H1 (cell line): ENCODE results near the gene FLT1. TPM values are rescaled to one million over a fixed set of nuclear protein-coding genes. Genes with fewer than 3 reads are reported as not detected.
A peak's percentile ranks its signal among the peaks of the same experiment; 100 is the strongest.

ENCODE experiments used
- CTCF ChIA-PET: fragments of 300-600 bp; sonication (Branson Sonifier 250); formaldehyde crosslinking; loops from one replicate; lab custom pipeline; 2021; ENCODE audit not compliant: partially characterized antibody; lab: Charles Lee
- POLR2A ChIA-PET: fragments of 300-600 bp; sonication (Branson Sonifier 250); formaldehyde crosslinking; loops from one replicate; lab custom pipeline; 2021; ENCODE audit warnings: inconsistent platforms; ENCODE audit not compliant: partially characterized antibody; lab: Charles Lee
- DNase-seq, 2 experiments: peaks; one replicate each; pipeline versions ENCODE4 v3.0.0 to v3.0.0-alpha.2; 2010 to 2022; ENCODE audit warnings: low spot score in 2 of 2, low read depth in 1 of 2, mixed read lengths in 1 of 2
- FAIRE-seq: peaks from 2 replicates; lab custom pipeline; 2011; peaks lifted over from hg19 to GRCh38; lab: Jason Lieb, UNC
- H2AFZ ChIP-seq: 2 replicates; pipeline ENCODE4 v1.8.1; 2012; ENCODE audit warnings: low read length, inconsistent platforms
- H2AK5ac ChIP-seq: 2 replicates; pipeline ENCODE4 v1.6.1; 2013; ENCODE audit warnings: low read depth, low read length
- H2BK120ac ChIP-seq: replicated peaks from 2 replicates; pipeline ENCODE3; 2013; ENCODE audit warnings: low read depth, low read length, inconsistent platforms
- H2BK12ac ChIP-seq: 2 replicates; pipeline ENCODE4 v1.6.1; 2013; ENCODE audit warnings: low read depth, low read length
- H2BK15ac ChIP-seq: 2 replicates; pipeline ENCODE4 v1.6.1; 2013; ENCODE audit warnings: low read length
- H2BK20ac ChIP-seq: 2 replicates; pipeline ENCODE4 v1.6.1; 2013; ENCODE audit warnings: low read length
- H2BK5ac ChIP-seq: 2 replicates; pipeline ENCODE4 v1.6.1; 2013; ENCODE audit warnings: low read depth, low read length
- H3K14ac ChIP-seq: 2 replicates; pipeline ENCODE4 v1.6.1; 2013; ENCODE audit warnings: inconsistent platforms; ENCODE audit not compliant: insufficient read length
- H3K18ac ChIP-seq: 2 replicates; pipeline ENCODE4 v1.6.1; 2013; ENCODE audit warnings: low read length; ENCODE audit errors: extremely low read depth
- H3K23ac ChIP-seq: 2 replicates; pipeline ENCODE4 v1.6.1; 2013; ENCODE audit warnings: inconsistent platforms; ENCODE audit not compliant: insufficient read length
- H3K23me2 ChIP-seq: 2 replicates; pipeline ENCODE4 v1.6.1; 2013; ENCODE audit warnings: low read depth, low read length
- H3K27ac ChIP-seq: 2 replicates; pipeline ENCODE4 v1.6.1; 2011; ENCODE audit warnings: low read depth, low read length, inconsistent platforms
- H3K27me3 ChIP-seq, 4 experiments: replicated peaks in 1 of 4; 1 replicate in 1 of 4; 2 replicates in 3 of 4; pipeline versions ENCODE4 v1.6.1 to v1.8.1; 2011 to 2013; ENCODE audit warnings: low read length in 3 of 4, mild to moderate bottlenecking in 3 of 4, inconsistent platforms in 2 of 4, mixed read lengths in 2 of 4, moderate library complexity in 1 of 4; ENCODE audit not compliant: control insufficient read depth in 3 of 4, insufficient read depth in 3 of 4; ENCODE audit errors: extremely low read depth in 1 of 4
- H3K36me3 ChIP-seq, 4 experiments: 2 replicates each; pipeline versions ENCODE4 v1.6.1 to v1.8.1; 2011 to 2013; ENCODE audit warnings: mild to moderate bottlenecking in 4 of 4, low read length in 3 of 4, moderate library complexity in 2 of 4, control low read depth in 1 of 4, inconsistent platforms in 1 of 4; ENCODE audit not compliant: insufficient read depth in 4 of 4, control insufficient read depth in 2 of 4
- H3K4ac ChIP-seq: replicated peaks from 2 replicates; pipeline ENCODE3; 2013; ENCODE audit warnings: low read length, low read depth, mixed read lengths, inconsistent platforms; ENCODE audit not compliant: insufficient read length
- H3K4me1 ChIP-seq, 4 experiments: replicated peaks in 1 of 4; 1 replicate in 1 of 4; 2 replicates in 3 of 4; pipeline versions ENCODE4 v1.6.1 to v1.8.1; 2011 to 2013; ENCODE audit warnings: low read length in 3 of 4, inconsistent platforms in 2 of 4, mixed read lengths in 1 of 4; ENCODE audit not compliant: insufficient read depth in 4 of 4, control insufficient read depth in 3 of 4
- H3K4me2 ChIP-seq, 2 experiments: 2 replicates each; pipeline versions ENCODE4 v1.6.1 to v1.8.1; 2011 to 2013; ENCODE audit warnings: low read depth in 2 of 2, low read length in 2 of 2, control low read depth in 1 of 2, inconsistent platforms in 1 of 2, mild to moderate bottlenecking in 1 of 2; ENCODE audit not compliant: insufficient read depth in 1 of 2
- H3K4me3 ChIP-seq, 4 experiments: fragments of 200-600, 300-600 bp in 1 of 4; sonication (generic), shearing (Covaris generic), sonication (Bioruptor Twin) in 1 of 4; 2 replicates each; pipeline versions ENCODE4 v1.5.1 to v1.8.1; 2011 to 2016; ENCODE audit warnings: low read length in 4 of 4, low read depth in 3 of 4, control low read depth in 2 of 4, inconsistent platforms in 2 of 4, mild to moderate bottlenecking in 2 of 4, mixed read lengths in 1 of 4, moderate library complexity in 1 of 4; ENCODE audit not compliant: insufficient read depth in 2 of 4; ENCODE audit errors: extremely low read depth in 1 of 4
- H3K56ac ChIP-seq: replicated peaks from 2 replicates; pipeline ENCODE3; 2013; ENCODE audit warnings: low read depth, mild to moderate bottlenecking, mixed read lengths, low read length, inconsistent platforms; ENCODE audit not compliant: insufficient read length
- H3K79me1 ChIP-seq: 2 replicates; pipeline ENCODE4 v1.6.1; 2013; ENCODE audit warnings: low read depth, low read length, control low read depth
- H3K79me2 ChIP-seq, 2 experiments: 2 replicates each; pipeline versions ENCODE4 v1.6.1 to v1.8.1; 2012 to 2013; ENCODE audit warnings: low read length in 2 of 2, mild to moderate bottlenecking in 2 of 2, inconsistent platforms in 1 of 2; ENCODE audit not compliant: insufficient read depth in 2 of 2, control insufficient read depth in 1 of 2
- H3K9ac ChIP-seq, 4 experiments: replicated peaks in 1 of 4; 1 replicate in 1 of 4; 2 replicates in 3 of 4; pipeline versions ENCODE4 v1.6.1 to v1.8.1; 2011 to 2013; ENCODE audit warnings: low read depth in 3 of 4, low read length in 3 of 4, control low read depth in 2 of 4, mild to moderate bottlenecking in 2 of 4, moderate library complexity in 2 of 4, inconsistent platforms in 1 of 4; ENCODE audit errors: extremely low read depth in 1 of 4
- H3K9me3 ChIP-seq, 2 experiments: 2 replicates each; pipeline versions ENCODE4 v1.6.1 to v1.8.1; 2012 to 2013; ENCODE audit warnings: mild to moderate bottlenecking in 2 of 2, moderate library complexity in 2 of 2, control low read depth in 1 of 2, inconsistent platforms in 1 of 2, low read depth in 1 of 2, low read length in 1 of 2, mixed read lengths in 1 of 2; ENCODE audit not compliant: insufficient read depth in 2 of 2
- H4K20me1 ChIP-seq, 2 experiments: replicated peaks in 1 of 2; 2 replicates each; pipeline versions ENCODE3 to v1.8.1; 2011 to 2013; ENCODE audit warnings: inconsistent platforms in 2 of 2, low read length in 2 of 2, mild to moderate bottlenecking in 1 of 2; ENCODE audit not compliant: insufficient read depth in 2 of 2, control insufficient read depth in 1 of 2
- H4K5ac ChIP-seq: 2 replicates; pipeline ENCODE4 v1.6.1; 2013; ENCODE audit warnings: low read length, low read depth, mixed read lengths, inconsistent platforms; ENCODE audit not compliant: insufficient read length
- H4K8ac ChIP-seq: 2 replicates; pipeline ENCODE4 v1.8.0; 2013; ENCODE audit warnings: mild to moderate bottlenecking, moderate library complexity, low read length, inconsistent platforms; ENCODE audit not compliant: insufficient read depth; ENCODE audit errors: extremely low read depth
- H4K91ac ChIP-seq: replicated peaks from 2 replicates; pipeline ENCODE3; 2013; ENCODE audit warnings: low read length, mixed read lengths, inconsistent platforms; ENCODE audit not compliant: insufficient read length
- ASH2L ChIP-seq: fragments of 200-600, 300-600 bp; sonication (generic); IDR thresholded peaks from one replicate; pipeline ENCODE4 v1.7.1; 2017; ENCODE audit warnings: low read length
- ATF2 ChIP-seq: IDR thresholded peaks from 2 replicates; pipeline ENCODE4 v1.6.1; 2012; ENCODE audit warnings: low read length, inconsistent platforms
- BACH1 ChIP-seq: IDR thresholded peaks from 2 replicates; pipeline ENCODE4 v1.6.1; 2012; ENCODE audit warnings: low read length, improper control_type of control experiment
- CBX5 ChIP-seq: fragments of 300-800, 300-1000 bp; sonication (generic); IDR thresholded peaks from 2 replicates; pipeline ENCODE4 v1.7.1; 2016; ENCODE audit warnings: antibody characterized with exemption, low read length, low read depth
- EP300 ChIP-seq, 2 experiments: IDR thresholded peaks; 1 replicate in 1 of 2; 2 replicates in 1 of 2; pipeline ENCODE4 v1.6.1; 2011 to 2012; ENCODE audit warnings: low read depth in 2 of 2, low read length in 2 of 2, mild to moderate bottlenecking in 2 of 2, borderline replicate concordance in 1 of 2, inconsistent platforms in 1 of 2, moderate library complexity in 1 of 2
- HDAC2 ChIP-seq, 2 experiments: fragments of 300-600 bp in 1 of 2; sonication (generic) in 1 of 2; IDR thresholded peaks; 2 replicates each; pipeline ENCODE4 v1.6.1; 2011 to 2012; ENCODE audit warnings: low read depth in 2 of 2, low read length in 2 of 2, mild to moderate bottlenecking in 2 of 2, moderate library complexity in 2 of 2, borderline replicate concordance in 1 of 2, inconsistent platforms in 1 of 2
- JUND ChIP-seq: IDR thresholded peaks from 2 replicates; pipeline ENCODE4 v1.6.1; 2011; ENCODE audit warnings: mild to moderate bottlenecking, improper control_type of control experiment, low read length
- KDM5A ChIP-seq: fragments of 200-600 bp; IDR thresholded peaks from 2 replicates; pipeline ENCODE4 v1.7.1; 2012; ENCODE audit warnings: mild to moderate bottlenecking, low read length, inconsistent platforms, mixed read lengths
- MAFK ChIP-seq: IDR thresholded peaks from 2 replicates; pipeline ENCODE4 v1.6.1; 2012; ENCODE audit warnings: low read depth, mild to moderate bottlenecking, improper control_type of control experiment, low read length
- SAP30 ChIP-seq: fragments of 300-600 bp; sonication (generic); IDR thresholded peaks from 2 replicates; pipeline ENCODE4 v1.7.1; 2012; ENCODE audit warnings: low read length, moderate library complexity, mild to moderate bottlenecking, inconsistent platforms; ENCODE audit not compliant: insufficient read depth, insufficient replicate concordance
- SP4 ChIP-seq: IDR thresholded peaks from 2 replicates; pipeline ENCODE4 v1.6.1; 2012; ENCODE audit warnings: low read length, inconsistent platforms
- WGBS, 2 experiments: shearing (Covaris generic) in 1 of 2; methylation state at CpG; one replicate each; pipeline versions ENCODE4 v1.1.6 to v1.1.7; 2013 to 2015; ENCODE audit warnings: low lambda C conversion rate in 2 of 2, mixed read lengths in 2 of 2, inconsistent platforms in 1 of 2, low coverage in 1 of 2, missing lambda C conversion rate in 1 of 2; ENCODE audit not compliant: insufficient replicate concordance in 2 of 2, insufficient coverage in 1 of 2, insufficient read length in 1 of 2; ENCODE audit errors: extremely low coverage in 1 of 2, missing lambda C conversion rate in 1 of 2; 5-methylcytosine and 5-hydroxymethylcytosine counted together
- polyA plus RNA-seq, 7 experiments: library from polyadenylated mRNA; depleted of rRNA in 3 of 7; stranded (reverse) in 5 of 7; unstranded in 2 of 7; fragments of >200 nt in 5 of 7; fragments of 200-250 nt in 2 of 7; gene quantifications; 1 replicate in 5 of 7; 2 replicates in 1 of 7; 4 replicates in 1 of 7; pipeline versions ENCODE4 v1.2.1 to v1.2.3, GENCODE V29; 2011 to 2013; ENCODE audit warnings: missing spikeins in 2 of 7, mixed read lengths in 2 of 7
- total RNA-seq: library from RNA; stranded (reverse); fragmentation: NEBNext Ultra II Directional; extraction: Animal tissue kit (Norgen Biotek cat#: 25700); gene quantifications from 2 replicates; pipeline ENCODE4 v1.2.1, GENCODE V29; 2021

Gene FLT1
- total and polyA plus RNA-seq, 2 of the 8 experiments (the other 6 are each of a cell fraction or from before 2014, with no cell fraction given) = 19.7 to 90.2 TPM

- H3K4me1 ChIP-seq = peaks cover 16 to 41% (median 34%) of the 10 kb centered on the region in 4 experiments
- FAIRE-seq = no peak
- H2BK15ac ChIP-seq = no peak overlapping the region
- no peaks in the 10 kb centered on the region for H3K9me3 ChIP-seq
- no peak overlapping the region for H3K9ac ChIP-seq
- H3K27me3 ChIP-seq = no peaks in the 10 kb centered on the region
- 0 out of 2 replicates have a peak overlapping the region, but pooled peaks have one; percentile 29 for H2BK12ac ChIP-seq
- no peak overlapping the region for H3K23ac ChIP-seq
- H4K91ac ChIP-seq = peak overlapping the region; percentile 56
- H2BK5ac ChIP-seq = peak overlapping the region; percentile 37; the same call in 1 of the 2 replicates
- CTCF ChIA-PET = interaction anchor here (1.6 kb wide), 1 partner anchor 14 kb away, joined by 5 read pairs; no protein-coding TSS in a partner anchor
- WGBS, 2 experiments = 87% methylated on average over 6 of the region's 6 CpGs; no CpG with 5 or more reads in 1 of the 2 experiments
- no peak overlapping the region for H4K5ac ChIP-seq
- no peak overlapping the region for H3K27ac ChIP-seq
- no peak overlapping the region for H3K56ac ChIP-seq
- H3K18ac ChIP-seq = no peak overlapping the region
- peaks cover 0 to 13% of the 10 kb centered on the region in 2 experiments; a peak in 1 of 4 replicates for H3K79me2 ChIP-seq
- H2BK20ac ChIP-seq = no peak overlapping the region
- no peak overlapping the region for H2AK5ac ChIP-seq
- H4K20me1 ChIP-seq = no peaks in the 10 kb centered on the region
- H3K14ac ChIP-seq = no peak overlapping the region
- no peak overlapping the region for H4K8ac ChIP-seq
- POLR2A ChIA-PET = no interaction called here
- DNase-seq = no peak
- H3K4me2 ChIP-seq = no peak overlapping the region
- no peak overlapping the region for H3K4me3 ChIP-seq
- H2BK120ac ChIP-seq = no peak overlapping the region
- no peaks in the 10 kb centered on the region for H3K79me1 ChIP-seq
- no peaks in the 10 kb centered on the region for H3K23me2 ChIP-seq
- H2AFZ ChIP-seq = no peak overlapping the region
- peak overlapping the region; percentile 11 for H3K4ac ChIP-seq
- H3K36me3 ChIP-seq = peaks cover 6 to 45% (median 25%) of the 10 kb centered on the region in 4 experiments; a peak in 7 of 8 replicates
- TF ChIP-seq CBX5 (no peak), JUND (no peak), KDM5A (no peak), SP4 (no peak), EP300 (IDR thresholded peaks at IDR 0.05; ENCODE audit: borderline replicate concordance in 1 of 2, low read depth in 2 of 2, low read length in 2 of 2) (no peak), SAP30 (no peak), ASH2L (no peak), BACH1 (no peak), MAFK (no peak), ATF2 (no peak), HDAC2 (IDR thresholded peaks at IDR 0.05; ENCODE audit: borderline replicate concordance in 1 of 2, low read depth in 2 of 2, low read length in 2 of 2) (no peak)
Measured at GRCh38 chr13:28435917-28436316, 59.0 kb downstream of the FLT1 start.
